Upper lobe of left lung (tissue), 6 donors: ENCODE data around the gene CHKB. TPM values are rescaled to one million over a fixed set of nuclear protein-coding genes. Genes with fewer than 3 reads are reported as not detected.

Experiments
- ATAC-seq, 2 donors: fragments of 200-7000 bp; cut with Tn5 transposase; one replicate each; pipeline ENCODE4 v1.9.1; 2022; ENCODE audit warnings: mild to moderate bottlenecking in 2 of 2, moderate library complexity in 2 of 2; ENCODE audit not compliant: low FRiP score in 2 of 2
- DNase-seq, 2 donors: peaks; one replicate each; pipeline ENCODE4 v3.0.0-alpha.2; 2019 to 2020
- H3K27ac ChIP-seq, 4 donors: fragments of 200-600 bp; sonication (generic); one replicate each; pipeline ENCODE4 v1.5.1; 2016 to 2019
- H3K27me3 ChIP-seq, 4 donors: fragments of 200-600 bp; sonication (generic); one replicate each; pipeline ENCODE4 v1.5.1; 2017 to 2019
- H3K36me3 ChIP-seq, 4 donors: fragments of 200-600 bp; sonication (generic); one replicate each; pipeline ENCODE4 v1.5.1; 2016 to 2019
- H3K4me1 ChIP-seq, 4 donors: fragments of 200-600 bp; sonication (generic); one replicate each; pipeline ENCODE4 v1.5.1; 2018 to 2019
- H3K4me3 ChIP-seq, 4 donors: fragments of 200-600 bp; sonication (generic); one replicate each; pipeline ENCODE4 v1.5.1; 2017 to 2019; ENCODE audit warnings: mild to moderate bottlenecking in 2 of 4, moderate library complexity in 1 of 4
- H3K9me3 ChIP-seq, 4 donors: fragments of 200-600 bp; sonication (generic); one replicate each; pipeline ENCODE4 v1.5.1; 2018 to 2019
- CTCF ChIP-seq, 6 experiments: fragments of 450-650 bp in 4 of 6; fragments of 200-600 bp in 2 of 6; sonication (generic) in 2 of 6; IDR thresholded peaks; one replicate each; pipeline ENCODE4 v1.5.1; 2016 to 2019; ENCODE audit warnings: antibody characterized with exemption in 6 of 6
- EP300 ChIP-seq, 4 donors: sonication (generic); formaldehyde crosslinking; IDR thresholded peaks; one replicate each; pipeline ENCODE4 v1.5.1; 2017; ENCODE audit warnings: antibody characterized with exemption in 4 of 4, control low read depth in 2 of 4
- POLR2A ChIP-seq, 4 donors: fragments of 450-650 bp; IDR thresholded peaks; one replicate each; pipeline ENCODE4 v1.5.1; 2016 to 2017; ENCODE audit warnings: antibody characterized with exemption in 4 of 4, mild to moderate bottlenecking in 2 of 4
- POLR2AphosphoS5 ChIP-seq, 2 donors: sonication (generic); formaldehyde crosslinking; IDR thresholded peaks; one replicate each; pipeline ENCODE4 v1.5.1; 2017; ENCODE audit warnings: antibody characterized with exemption in 2 of 2
- WGBS, 2 donors: methylation state at CpG; one replicate each; pipeline ENCODE4 v1.1.5; 2017 to 2018; 5-methylcytosine and 5-hydroxymethylcytosine counted together
- total RNA-seq, 6 donors: library from RNA; depleted of rRNA in 4 of 6; stranded (reverse); fragments of >200 nt in 4 of 6; gene quantifications; one replicate each; pipeline versions ENCODE4 v1.1.0 to v1.2.1, GENCODE V29; 2016 to 2021
- donor health status: DM: no; HTN: no; CAD: no; lungs with moderate emphysema.
- donor health status: DM: no; HTN: yes; CAD: no; lungs with severe emphysema.

Gene CHKB
- total RNA-seq, 6 donors from 2014 or later, result 42.7 to 294 (median 87.8) TPM

DNA sequence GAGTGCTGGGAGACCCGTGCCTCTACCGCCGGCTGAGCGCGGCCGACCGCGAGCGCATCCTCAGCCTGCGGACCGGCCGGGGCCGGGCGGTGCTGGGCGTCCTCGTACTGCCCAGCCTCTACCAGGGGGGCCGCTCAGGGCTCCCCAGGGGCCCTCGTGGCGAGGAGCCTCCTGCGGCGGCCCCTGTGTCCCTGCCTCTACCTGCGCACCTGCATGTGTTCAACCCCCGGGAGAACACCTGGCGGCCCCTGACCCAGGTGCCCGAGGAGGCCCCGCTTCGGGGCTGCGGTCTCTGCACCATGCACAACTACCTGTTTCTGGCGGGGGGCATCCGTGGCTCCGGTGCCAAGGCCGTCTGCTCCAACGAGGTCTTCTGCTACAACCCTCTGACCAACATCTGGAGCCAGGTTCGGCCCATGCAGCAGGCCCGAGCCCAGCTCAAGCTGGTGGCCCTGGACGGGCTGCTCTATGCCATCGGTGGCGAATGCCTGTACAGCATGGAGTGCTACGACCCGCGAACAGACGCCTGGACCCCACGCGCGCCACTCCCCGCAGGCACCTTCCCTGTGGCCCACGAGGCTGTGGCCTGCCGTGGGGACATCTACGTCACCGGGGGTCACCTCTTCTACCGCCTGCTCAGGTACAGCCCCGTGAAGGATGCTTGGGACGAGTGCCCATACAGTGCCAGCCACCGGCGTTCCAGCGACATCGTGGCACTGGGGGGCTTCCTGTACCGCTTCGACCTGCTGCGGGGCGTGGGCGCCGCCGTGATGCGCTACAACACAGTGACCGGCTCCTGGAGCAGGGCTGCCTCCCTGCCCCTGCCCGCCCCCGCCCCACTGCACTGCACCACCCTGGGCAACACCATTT, 33.5 kb downstream of the CHKB start:
- H3K27me3 ChIP-seq, result peaks cover 0 to 29% (median 9%) of the 10 kb centered on the region in 4 donors
- peak overlapping the region in 3 of 4 donors; percentile 27 to 45 (median 41) for H3K4me3 ChIP-seq
- H3K4me1 ChIP-seq, result peaks cover 15 to 41% (median 29%) of the 10 kb centered on the region in 4 donors
- no peaks in the 10 kb centered on the region for H3K36me3 ChIP-seq
- 70 to 78% methylated on average over 2 to 45 of the region's 68 CpGs for WGBS, 2 donors
- no peaks in the 10 kb centered on the region for H3K9me3 ChIP-seq
- DNase-seq (peak in 1 of 2 donors; percentile 81), ATAC-seq (no peak)
- TF ChIP-seq CTCF (IDR thresholded peaks at IDR 0.05) (no peak), EP300 (IDR thresholded peaks at IDR 0.05) (no peak), POLR2A (IDR thresholded peaks at IDR 0.05) (no peak), POLR2AphosphoS5 (IDR thresholded peaks at IDR 0.05) (no peak)
- peak overlapping the region; percentile 22 to 59 (median 40) for H3K27ac ChIP-seq

GRCh38 chr22:50548040-50548920, 34.4 kb downstream of the CHKB start:
- Histone ChIP-seq H3K4me3 (peak overlapping the region in 3 of 4 donors; percentile 27 to 45 (median 41)), H3K4me1 (peaks cover 22 to 50% (median 35%) of the 10 kb centered on the region in 4 donors), H3K9me3 (no peaks in the 10 kb centered on the region), H3K27me3 (peaks cover 0 to 29% (median 9%) of the 10 kb centered on the region in 4 donors), H3K27ac (peak overlapping the region; percentile 22 to 59 (median 40)), H3K36me3 (no peaks in the 10 kb centered on the region)
- TF ChIP-seq CTCF (IDR thresholded peaks at IDR 0.05), result peak in 2 of 6 experiments; percentile 6 to 12
- no peak for TF ChIP-seq EP300 (IDR thresholded peaks at IDR 0.05)
- 0% methylated on average over 4 of the region's 56 CpGs; no CpG with 5 or more reads in 1 of the 2 donors for WGBS, 2 donors
- DNase-seq, result peak in 1 of 2 donors; percentile 89
- no peak for ATAC-seq

GRCh38 chr22:50547263-50547985, 35.2 kb downstream of the CHKB start:
- Histone ChIP-seq H3K27me3 (peaks cover 0 to 29% (median 9%) of the 10 kb centered on the region in 4 donors), H3K4me1 (peaks cover 22 to 53% (median 35%) of the 10 kb centered on the region in 4 donors)
- ATAC-seq, result no peak

GRCh38 chr22:50546326-50547262, 36.1 kb downstream of the CHKB start:
- no peak for TF ChIP-seq EP300 (IDR thresholded peaks at IDR 0.05)
- no peak for TF ChIP-seq POLR2AphosphoS5 (IDR thresholded peaks at IDR 0.05)
- no peak for TF ChIP-seq POLR2A (IDR thresholded peaks at IDR 0.05)
- no peak for TF ChIP-seq CTCF (IDR thresholded peaks at IDR 0.05)
- DNase-seq (peak in 1 of 2 donors; percentile 85), ATAC-seq (no peak)
- H3K36me3 ChIP-seq, result no peaks in the 10 kb centered on the region
- H3K27me3 ChIP-seq, result peaks cover 0 to 29% (median 9%) of the 10 kb centered on the region in 4 donors
- H3K4me3 ChIP-seq, result no peak overlapping the region
- no peak overlapping the region for H3K27ac ChIP-seq
- peaks cover 25 to 57% (median 40%) of the 10 kb centered on the region in 4 donors for H3K4me1 ChIP-seq
- WGBS, 2 donors, result 76 to 80% methylated on average over 25 to 73 of the region's 78 CpGs
- no peaks in the 10 kb centered on the region for H3K9me3 ChIP-seq

More at GRCh38 chr22:50547263-50547985, 35.2 kb downstream of the CHKB start:
- peak in 1 of 2 donors; percentile 82 for DNase-seq
- no peak for TF ChIP-seq POLR2AphosphoS5 (IDR thresholded peaks at IDR 0.05)
- TF ChIP-seq POLR2A (IDR thresholded peaks at IDR 0.05), result no peak
- Histone ChIP-seq H3K27ac (no peak overlapping the region), H3K9me3 (no peaks in the 10 kb centered on the region), H3K4me3 (no peak overlapping the region), H3K36me3 (no peaks in the 10 kb centered on the region)
- WGBS, 2 donors, result 32 to 41% methylated on average over 13 to 28 of the region's 35 CpGs
